ENCODE data around the gene CCL27.

The CCL27 gene

DNA sequence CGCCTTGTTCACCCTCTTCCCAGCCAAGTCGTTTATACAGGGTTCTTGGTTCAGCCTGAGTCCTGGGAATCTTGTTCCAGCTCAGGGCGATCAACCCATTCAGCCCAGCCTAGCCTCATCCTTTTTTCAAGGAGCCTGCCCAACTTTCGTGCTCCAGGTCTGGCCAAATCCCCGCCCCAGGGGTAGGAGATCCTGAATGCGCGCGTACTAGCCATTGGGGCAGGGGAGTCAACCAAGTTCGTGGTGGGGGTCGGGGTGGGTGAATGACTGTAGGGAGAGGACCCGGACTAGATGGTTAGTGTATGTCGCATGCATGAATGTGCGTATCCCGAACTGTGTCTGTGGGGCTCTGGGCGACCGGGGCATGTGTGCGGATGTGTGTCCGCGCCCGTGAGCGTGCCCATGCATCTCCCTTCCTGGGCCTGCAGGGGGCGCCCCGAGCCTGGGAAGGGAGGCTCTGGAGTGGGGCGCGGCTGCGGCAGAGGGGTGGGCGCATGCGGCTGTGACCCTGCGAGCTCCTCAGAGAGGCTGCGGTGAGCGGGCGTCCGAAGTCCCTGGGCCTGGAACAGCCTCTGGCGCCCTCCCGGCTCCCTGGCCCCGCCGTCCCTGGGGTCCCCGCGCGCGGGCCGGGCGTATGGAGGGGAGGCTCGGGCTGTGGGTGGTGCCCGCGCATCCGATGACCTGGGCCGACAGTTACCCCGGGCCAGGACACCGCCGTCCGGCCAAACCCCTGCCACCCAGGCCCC lies 38.7 kb upstream of the CCL27 start:
- peak overlapping the region; percentile 57 for H3K4me3 ChIP-seq (ENCODE audit: low read length)
- peak; percentile 58 for DNase-seq (ENCODE audit: low read depth)
- TF ChIP-seq, protein P1, sequence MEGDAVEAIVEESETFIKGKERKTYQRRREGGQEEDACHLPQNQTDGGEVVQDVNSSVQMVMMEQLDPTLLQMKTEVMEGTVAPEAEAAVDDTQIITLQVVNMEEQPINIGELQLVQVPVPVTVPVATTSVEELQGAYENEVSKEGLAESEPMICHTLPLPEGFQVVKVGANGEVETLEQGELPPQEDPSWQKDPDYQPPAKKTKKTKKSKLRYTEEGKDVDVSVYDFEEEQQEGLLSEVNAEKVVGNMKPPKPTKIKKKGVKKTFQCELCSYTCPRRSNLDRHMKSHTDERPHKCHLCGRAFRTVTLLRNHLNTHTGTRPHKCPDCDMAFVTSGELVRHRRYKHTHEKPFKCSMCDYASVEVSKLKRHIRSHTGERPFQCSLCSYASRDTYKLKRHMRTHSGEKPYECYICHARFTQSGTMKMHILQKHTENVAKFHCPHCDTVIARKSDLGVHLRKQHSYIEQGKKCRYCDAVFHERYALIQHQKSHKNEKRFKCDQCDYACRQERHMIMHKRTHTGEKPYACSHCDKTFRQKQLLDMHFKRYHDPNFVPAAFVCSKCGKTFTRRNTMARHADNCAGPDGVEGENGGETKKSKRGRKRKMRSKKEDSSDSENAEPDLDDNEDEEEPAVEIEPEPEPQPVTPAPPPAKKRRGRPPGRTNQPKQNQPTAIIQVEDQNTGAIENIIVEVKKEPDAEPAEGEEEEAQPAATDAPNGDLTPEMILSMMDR (conservative IDR thresholded peaks at IDR 0.05; ENCODE audit: low read length) = peak; percentile 69

DNA sequence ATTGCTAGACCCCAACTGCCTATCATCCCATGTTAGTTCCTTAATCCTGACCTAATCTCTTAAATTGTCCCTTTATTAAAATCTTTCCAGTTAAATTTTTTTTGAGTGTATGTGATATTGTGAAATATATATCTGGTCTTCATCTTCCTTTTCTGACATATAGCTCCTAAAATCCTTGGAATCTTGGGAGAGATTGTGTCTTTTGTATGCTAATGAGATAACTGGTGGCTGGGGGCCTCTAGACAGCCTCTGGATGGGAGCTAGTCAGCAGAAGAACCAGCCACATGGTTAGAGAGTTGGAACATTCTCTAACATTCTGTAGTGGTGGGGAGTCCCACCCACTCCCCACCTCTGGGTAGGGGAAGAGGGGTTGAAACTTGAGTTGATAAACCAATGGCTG lies 32.4 kb upstream of the CCL27 start:
- TF ChIP-seq, protein P1 (conservative IDR thresholded peaks at IDR 0.05; ENCODE audit: low read length) = no peak
- no peak for DNase-seq (ENCODE audit: low read depth)
- no peak overlapping the region for H3K4me3 ChIP-seq (ENCODE audit: low read length)

DNA sequence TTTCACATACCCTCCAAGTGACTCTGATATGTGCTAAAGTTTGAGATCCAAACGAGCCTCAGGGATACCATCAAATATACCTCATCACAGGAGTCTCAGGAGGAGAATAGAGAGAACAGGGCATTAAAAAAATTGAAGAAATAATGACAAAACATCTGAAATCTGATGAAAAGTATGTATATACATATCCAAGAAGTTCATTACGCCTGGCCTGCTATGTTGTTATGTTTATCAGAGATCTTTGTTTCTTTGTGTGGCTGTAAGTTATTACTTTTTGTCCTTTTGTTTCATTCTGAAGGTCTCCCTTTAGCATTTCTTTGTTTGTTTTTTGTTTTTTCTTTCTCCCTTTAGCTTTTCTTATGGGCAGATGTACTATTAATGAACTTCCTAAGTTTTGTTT lies 31.1 kb upstream of the CCL27 start:
- TF ChIP-seq, protein P1 (conservative IDR thresholded peaks at IDR 0.05; ENCODE audit: low read length) = no peak
- no peak overlapping the region for H3K4me3 ChIP-seq (ENCODE audit: low read length)
- DNase-seq (ENCODE audit: low read depth) = no peak

DNA sequence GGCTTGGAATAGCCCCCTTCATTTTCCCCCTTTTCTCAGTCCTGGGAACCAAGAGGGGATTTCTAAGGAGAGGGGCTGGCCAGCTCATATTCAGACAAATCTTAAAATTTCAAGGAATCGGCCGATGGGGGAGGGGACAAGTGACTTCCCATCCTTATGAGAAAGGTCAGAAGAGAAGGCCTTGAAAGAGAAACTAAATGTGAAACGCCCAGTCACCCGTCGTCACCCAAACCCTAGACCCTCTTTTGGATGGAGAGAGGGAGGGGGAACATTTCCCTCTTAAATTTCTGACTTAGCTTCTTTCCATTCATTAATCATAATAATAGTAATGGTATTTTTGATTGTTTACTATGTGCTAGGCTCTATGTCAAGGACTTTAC lies 29.5 kb upstream of the CCL27 start:
- DNase-seq (ENCODE audit: low read depth) = no peak
- no peak overlapping the region for H3K4me3 ChIP-seq (ENCODE audit: low read length)
- TF ChIP-seq, protein P1 (conservative IDR thresholded peaks at IDR 0.05; ENCODE audit: low read length) = no peak

DNA sequence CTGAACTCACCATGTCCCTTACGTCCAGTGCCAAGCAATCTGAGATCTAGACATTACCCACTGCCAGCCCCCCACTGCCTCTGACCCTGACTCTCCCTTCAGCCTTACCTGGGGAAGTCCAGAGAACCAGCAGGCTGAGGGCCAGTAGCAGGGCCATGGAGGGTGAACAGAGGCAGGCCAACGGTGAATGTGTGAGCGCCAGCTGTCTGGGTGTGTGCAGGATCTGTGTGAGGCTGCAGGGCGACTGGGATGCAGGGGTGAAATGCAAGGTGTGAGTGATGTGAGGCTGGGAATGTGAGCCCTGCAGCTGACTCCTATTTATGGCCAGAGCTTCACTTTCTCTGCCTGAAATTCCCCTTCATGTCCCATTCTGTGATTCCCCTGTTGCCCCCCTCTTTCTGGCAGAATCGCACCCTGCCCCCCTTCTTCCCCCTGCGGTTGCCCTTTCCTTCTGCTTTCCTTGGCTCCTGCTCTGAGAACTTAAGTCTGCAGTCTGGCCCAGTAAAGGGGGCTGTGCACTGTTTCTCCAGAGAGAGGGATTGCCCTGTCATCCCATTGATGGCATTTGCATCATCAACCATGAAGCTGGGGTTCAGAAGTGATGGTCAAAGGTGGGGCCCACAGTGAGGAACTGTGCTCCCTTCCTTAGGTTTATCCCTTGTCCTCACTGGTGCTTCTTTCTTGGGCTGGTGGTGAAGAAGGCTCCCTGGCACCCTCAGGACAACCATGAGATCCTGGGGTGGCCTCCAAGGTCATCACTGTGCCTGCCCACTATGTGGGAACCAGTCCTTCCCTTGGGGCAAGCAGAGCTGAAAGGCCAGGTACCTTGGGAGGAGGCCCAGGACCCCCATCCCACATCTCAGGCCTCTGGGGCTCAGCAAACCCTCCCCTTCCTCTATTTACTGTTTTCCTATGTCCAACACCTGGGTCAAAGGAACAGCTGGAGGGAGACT lies 28.8 kb upstream of the CCL27 start, which contains the start of gene CCL19:
CCL19 (minus strand) TSS at position 294 of the 953 bp plus-strand sequence; CDS start at position 157, 137 bp downstream.
- DNase-seq (ENCODE audit: low read depth) = no peak
- H3K4me3 ChIP-seq (ENCODE audit: low read length) = no peak within 1 kb of the TSS
- TF ChIP-seq, protein P1 (conservative IDR thresholded peaks at IDR 0.05; ENCODE audit: low read length) = no peak

DNA sequence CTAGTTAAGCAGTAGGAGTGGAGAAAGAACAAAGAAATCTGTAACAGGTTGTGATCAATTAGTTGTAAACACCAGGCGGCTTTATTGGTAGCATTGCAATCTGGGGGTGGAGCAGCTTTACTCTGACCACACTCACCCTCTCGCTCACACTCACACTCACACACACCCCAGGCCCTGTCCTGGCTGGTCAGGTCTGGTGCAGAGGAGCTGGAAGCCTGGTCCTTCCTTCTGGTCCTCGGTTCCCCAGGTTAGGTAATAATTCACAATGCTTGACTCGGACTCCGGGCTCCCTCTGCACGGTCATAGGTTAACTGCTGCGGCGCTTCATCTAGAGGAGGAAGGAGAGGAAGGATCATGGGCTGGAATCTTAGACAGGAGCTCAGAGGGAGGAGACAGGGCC lies 27.1 kb upstream of the CCL27 start:
- TF ChIP-seq, protein P1 (conservative IDR thresholded peaks at IDR 0.05; ENCODE audit: low read length) = no peak
- H3K4me3 ChIP-seq (ENCODE audit: low read length) = no peak overlapping the region
- DNase-seq (ENCODE audit: low read depth) = no peak

All from AG10803 (cell line).